Psoas muscle (tissue), 8 donors: ENCODE data around the gene ADRA2C. TPM values are rescaled to one million over a fixed set of nuclear protein-coding genes. Genes with fewer than 3 reads are reported as not detected.

Source experiments
- ATAC-seq, 4 donors: fragments of 200-7000 bp; cut with Tn5 transposase; one replicate each; pipeline ENCODE4 v1.9.1; 2020; ENCODE audit warnings: moderate library complexity in 3 of 4, mild to moderate bottlenecking in 2 of 4
- DNase-seq, 2 donors: peaks; one replicate each; pipeline ENCODE4 v3.0.0-alpha.2; 2020
- H3K27ac ChIP-seq: fragments of 200-600 bp; one replicate; pipeline ENCODE4 v1.8.0; 2022
- H3K27me3 ChIP-seq, 3 donors: fragments of 200-600 bp in 1 of 3; one replicate each; pipeline versions ENCODE4 v1.6.1 to v1.8.0; 2013 to 2022; ENCODE audit warnings: low read length in 2 of 3, mild to moderate bottlenecking in 2 of 3, moderate library complexity in 1 of 3; ENCODE audit not compliant: insufficient read depth in 3 of 3
- H3K36me3 ChIP-seq, 2 donors: fragments of 200-600 bp in 1 of 2; one replicate each; pipeline versions ENCODE4 v1.6.1 to v1.8.0; 2013 to 2022; ENCODE audit warnings: low read depth in 1 of 2, mild to moderate bottlenecking in 1 of 2, moderate library complexity in 1 of 2; ENCODE audit not compliant: insufficient read depth in 1 of 2
- H3K4me1 ChIP-seq: fragments of 200-600 bp; one replicate; pipeline ENCODE4 v1.8.0; 2022
- H3K4me3 ChIP-seq: fragments of 200-600 bp; one replicate; pipeline ENCODE4 v1.8.0; 2022; ENCODE audit warnings: mild to moderate bottlenecking
- H3K9me3 ChIP-seq: fragments of 200-600 bp; one replicate; pipeline ENCODE4 v1.8.0; 2022
- WGBS, 3 donors: extraction: QIAGEN DNeasy Blood & Tissue Kit; methylation state at CpG; one replicate each; pipeline versions ENCODE4 v1.1.6 to v1.1.7; 2013; 5-methylcytosine and 5-hydroxymethylcytosine counted together
- intact Hi-C, 2 donors: fragments of 100-400 bp; cut with DNase I; formaldehyde crosslinking; loops; one replicate each; pipeline versions ENCODE4 v1.11.0 to v1.14.2; 2022
- long read RNA-seq, 2 donors: library from polyadenylated mRNA; unstranded; transcript quantifications; one replicate each; pipeline ENCODE4 v2.0.0, GENCODE V29; 2021
- polyA plus RNA-seq, 3 donors: library from polyadenylated mRNA; stranded (reverse); fragments of 200-250 nt; gene quantifications; one replicate each; pipeline ENCODE4 v1.2.3, GENCODE V29; 2013
- total RNA-seq, 4 donors: library from RNA; stranded (reverse); fragmentation: NEBNext Ultra II Directional in 2 of 4; extraction: Animal tissue kit (Norgen Biotek cat#: 25700) in 2 of 4; gene quantifications; one replicate each; pipeline versions ENCODE4 v1.2.1 to v1.2.4, GENCODE V29; 2021 to 2023
- TF ChIP-seq, protein P1 (sequence below): fragments of 200-600 bp; IDR thresholded peaks from one replicate; pipeline ENCODE4 v1.8.0; 2022; ENCODE audit warnings: antibody characterized with exemption
- donor health status: healthy with polysubstance abuse.
- donor health status: DM: no; HTN: no; CAD: no; lungs with moderate emphysema.
- donor health status: Bipolar disorder and iron deficiency.
- donor health status: healthy.
- donor health status: DM: yes; HTN: yes; CAD: no.
- donor health status: DM: no; HTN: no; CAD: no.
- donor health status: DM: no; HTN: no; CAD: no.
- donor health status: DM: yes; HTN: yes; CAD: no.

ADRA2C gene
- total RNA-seq (1 to 10 TPM; 3.5 to 5.0 (median 4.4) TPM), polyA plus RNA-seq (1 to 10 TPM; 1.8 to 3.8 (median 2.0) TPM)
- long read RNA-seq, donor 1, transcript ADRA2C-201 (1 exons, 2,129 nt), result major isoform, 10 of 10 reads
- long read RNA-seq, donor 1, partial matches to known transcripts, result 0 of 10 reads
- long read RNA-seq, donor 1, other reads (novel, unspliced or antisense), result 0 of 10 reads
- long read RNA-seq, donor 2, transcript ADRA2C-201 (1 exons, 2,129 nt), result major isoform, 13 of 13 reads
- long read RNA-seq, donor 2, partial matches to known transcripts, result 0 of 13 reads
- long read RNA-seq, donor 2, other reads (novel, unspliced or antisense), result 0 of 13 reads

GRCh38 chr4:3766036-3766784 is at the start of gene ADRA2C:
Gene ADRA2C, plus strand, starts transcription at chr4:3766385. Its CDS starts 222 bp downstream, at chr4:3766607.
- H3K4me1 ChIP-seq, result no peaks in the 10 kb centered on the region
- intact Hi-C loops, result loop anchor here (10.0 kb wide), 2 partner anchors 119 to 179 kb away; no protein-coding TSS in a partner anchor
- TF ChIP-seq, protein P1, sequence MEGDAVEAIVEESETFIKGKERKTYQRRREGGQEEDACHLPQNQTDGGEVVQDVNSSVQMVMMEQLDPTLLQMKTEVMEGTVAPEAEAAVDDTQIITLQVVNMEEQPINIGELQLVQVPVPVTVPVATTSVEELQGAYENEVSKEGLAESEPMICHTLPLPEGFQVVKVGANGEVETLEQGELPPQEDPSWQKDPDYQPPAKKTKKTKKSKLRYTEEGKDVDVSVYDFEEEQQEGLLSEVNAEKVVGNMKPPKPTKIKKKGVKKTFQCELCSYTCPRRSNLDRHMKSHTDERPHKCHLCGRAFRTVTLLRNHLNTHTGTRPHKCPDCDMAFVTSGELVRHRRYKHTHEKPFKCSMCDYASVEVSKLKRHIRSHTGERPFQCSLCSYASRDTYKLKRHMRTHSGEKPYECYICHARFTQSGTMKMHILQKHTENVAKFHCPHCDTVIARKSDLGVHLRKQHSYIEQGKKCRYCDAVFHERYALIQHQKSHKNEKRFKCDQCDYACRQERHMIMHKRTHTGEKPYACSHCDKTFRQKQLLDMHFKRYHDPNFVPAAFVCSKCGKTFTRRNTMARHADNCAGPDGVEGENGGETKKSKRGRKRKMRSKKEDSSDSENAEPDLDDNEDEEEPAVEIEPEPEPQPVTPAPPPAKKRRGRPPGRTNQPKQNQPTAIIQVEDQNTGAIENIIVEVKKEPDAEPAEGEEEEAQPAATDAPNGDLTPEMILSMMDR, result no peak
- H3K4me3 ChIP-seq, result peak within 1 kb of the TSS; percentile 60
- H3K27me3 ChIP-seq, result peaks cover 0 to 66% (median 13%) of the 10 kb centered on the region in 3 donors
- WGBS, 3 donors, result 1 to 2% (median 1%) methylated on average over 50 to 127 of the region's 131 CpGs
- H3K27ac ChIP-seq, result peak within 1 kb of the TSS; percentile 23
- peak; percentile 27 to 66 for DNase-seq
- no peaks in the 10 kb centered on the region for H3K9me3 ChIP-seq
- ATAC-seq, result peak; percentile 43 to 72 (median 58)
- H3K36me3 ChIP-seq, result no peaks in the 10 kb centered on the region

- DNase-seq (peak in 1 of 2 donors; percentile 48), ATAC-seq (no peak)
- intact Hi-C loops, result no loop called here
- peaks cover 0 to 54% (median 12%) of the 10 kb centered on the region in 3 donors for H3K27me3 ChIP-seq
- H3K27ac ChIP-seq, result no peak overlapping the region
- TF ChIP-seq, protein P1, result no peak
- no peaks in the 10 kb centered on the region for H3K9me3 ChIP-seq
- 68 to 79% (median 75%) methylated on average over 10 of the region's 10 CpGs for WGBS, 3 donors
- H3K4me1 ChIP-seq, result no peaks in the 10 kb centered on the region
- no peaks in the 10 kb centered on the region for H3K36me3 ChIP-seq
- no peak overlapping the region for H3K4me3 ChIP-seq
Observed at GRCh38 chr4:3716631-3717235, 49.5 kb upstream of the ADRA2C start.

- Histone ChIP-seq H3K4me3 (no peak overlapping the region), H3K27me3 (peaks cover 0 to 55% (median 14%) of the 10 kb centered on the region in 3 donors), H3K9me3 (no peaks in the 10 kb centered on the region), H3K36me3 (no peaks in the 10 kb centered on the region), H3K27ac (no peak overlapping the region), H3K4me1 (no peaks in the 10 kb centered on the region)
- WGBS, 3 donors, result 70 to 80% (median 70%) methylated on average over 6 of the region's 6 CpGs
- intact Hi-C loops, result no loop called here
- ATAC-seq (no peak), DNase-seq (peak in 1 of 2 donors; percentile 12)
- TF ChIP-seq, protein P1, result no peak
Observed at GRCh38 chr4:3717241-3717640, 48.9 kb upstream of the ADRA2C start.

DNA sequence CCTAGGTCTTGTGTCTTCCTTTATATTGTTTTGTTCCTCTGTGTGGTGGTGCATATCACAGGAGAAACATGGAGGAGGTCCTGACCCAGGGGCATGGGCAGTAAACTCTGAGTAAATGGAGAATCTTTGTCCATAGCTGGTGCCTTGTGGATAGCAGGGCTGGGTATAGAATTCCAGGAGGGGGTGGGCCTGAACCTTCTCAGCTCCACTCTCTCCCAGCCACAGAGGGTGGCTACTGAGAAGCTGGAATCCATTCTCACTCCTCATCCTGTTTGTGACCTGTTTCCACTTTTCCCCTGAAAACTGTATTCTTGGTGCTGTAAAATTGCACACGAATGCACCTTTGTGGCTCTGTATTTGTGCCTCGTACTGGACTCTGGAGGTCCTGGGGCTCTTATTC is 47.7 kb upstream of the ADRA2C start:
- H3K36me3 ChIP-seq, result no peaks in the 10 kb centered on the region
- H3K9me3 ChIP-seq, result no peaks in the 10 kb centered on the region
- intact Hi-C loops, result no loop called here
- H3K27ac ChIP-seq, result no peak overlapping the region
- peak in 1 of 2 donors; percentile 2 for DNase-seq
- H3K4me3 ChIP-seq, result no peak overlapping the region
- no peak for ATAC-seq
- H3K27me3 ChIP-seq, result peaks cover 0 to 63% (median 20%) of the 10 kb centered on the region in 3 donors
- TF ChIP-seq, protein P1, result no peak
- no peaks in the 10 kb centered on the region for H3K4me1 ChIP-seq
- 63 to 93% (median 72%) methylated on average over 2 of the region's 2 CpGs for WGBS, 3 donors
